Activated CD4-positive, alpha-beta T cell treated with anti-CD3 and anti-CD28 coated beads, Interleukin-2, Interleukin-6, amounts not matched to agents 100 ng/mL and 50 ng/mL, durations not matched to agents 16 hours and 8 hours (primary cell): ENCODE results near the gene PLEKHM3.

ENCODE experiments used
- DNase-seq: peaks from one replicate; pipeline ENCODE4 v3.0.0-alpha.2; 2020

The PLEKHM3 gene

DNA sequence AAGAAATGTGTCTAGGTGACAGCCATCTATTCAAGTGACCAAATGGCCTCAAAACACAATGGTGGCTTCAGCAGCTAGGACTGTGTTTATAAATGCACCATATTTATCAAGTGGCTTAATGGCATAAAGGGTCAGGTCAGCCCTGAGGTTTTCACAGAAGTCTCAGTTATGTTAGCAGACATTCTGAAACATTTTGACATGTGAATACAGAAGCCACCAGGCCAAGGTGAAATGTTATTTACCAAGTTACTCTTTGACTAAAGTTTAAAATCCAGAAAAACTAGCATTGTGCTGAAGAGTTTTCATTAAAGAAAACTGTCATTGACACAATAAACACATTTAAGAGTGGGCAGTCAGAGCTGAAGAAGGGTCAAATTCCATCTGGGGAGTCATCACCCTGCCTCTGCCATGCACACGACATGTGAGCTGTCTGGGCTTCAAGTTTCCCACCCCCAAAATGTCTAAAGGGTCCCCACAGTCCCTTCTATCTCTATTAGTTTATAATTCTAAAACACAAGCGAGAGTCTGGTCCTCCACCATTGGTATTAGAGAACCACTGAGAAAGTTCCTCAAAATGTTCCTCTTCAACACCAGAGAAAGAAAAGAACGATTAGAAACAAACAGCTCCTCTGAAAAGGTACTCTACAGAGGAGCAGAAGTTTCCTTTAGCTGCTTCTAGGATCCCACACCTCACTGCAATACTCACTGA lies 178.1 kb downstream of the PLEKHM3 start:
- DNase-seq = no peak

DNA sequence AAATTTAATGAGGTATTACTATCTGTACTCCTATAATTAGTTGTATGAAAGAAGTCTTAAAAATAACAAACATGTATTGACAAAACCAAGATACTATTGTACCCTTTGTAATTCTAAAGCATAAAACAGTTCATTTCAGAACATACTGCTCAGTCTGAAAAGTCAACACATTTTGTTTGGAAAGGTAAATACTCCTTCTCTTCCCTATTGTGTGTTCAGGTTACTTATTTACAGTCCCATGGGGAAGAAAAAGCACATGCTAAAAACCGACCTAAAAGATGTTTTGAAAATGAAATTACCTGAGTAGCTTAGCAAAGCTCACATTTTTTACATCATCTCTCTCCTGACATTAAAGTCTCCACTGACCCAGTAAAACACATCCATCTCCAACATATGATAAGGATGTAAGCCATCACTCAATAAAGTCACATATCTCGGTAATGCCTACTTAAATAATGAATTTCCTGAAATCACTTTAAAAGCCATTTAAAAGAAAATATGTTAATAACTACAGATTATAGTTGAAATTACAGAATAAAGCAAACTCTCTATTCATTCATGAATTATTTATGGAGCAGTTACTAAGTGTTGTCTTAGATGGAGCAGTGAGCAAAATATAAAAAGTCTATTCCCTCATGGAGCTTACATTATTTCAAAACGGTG lies 180.0 kb downstream of the PLEKHM3 start:
- DNase-seq = no peak

DNA sequence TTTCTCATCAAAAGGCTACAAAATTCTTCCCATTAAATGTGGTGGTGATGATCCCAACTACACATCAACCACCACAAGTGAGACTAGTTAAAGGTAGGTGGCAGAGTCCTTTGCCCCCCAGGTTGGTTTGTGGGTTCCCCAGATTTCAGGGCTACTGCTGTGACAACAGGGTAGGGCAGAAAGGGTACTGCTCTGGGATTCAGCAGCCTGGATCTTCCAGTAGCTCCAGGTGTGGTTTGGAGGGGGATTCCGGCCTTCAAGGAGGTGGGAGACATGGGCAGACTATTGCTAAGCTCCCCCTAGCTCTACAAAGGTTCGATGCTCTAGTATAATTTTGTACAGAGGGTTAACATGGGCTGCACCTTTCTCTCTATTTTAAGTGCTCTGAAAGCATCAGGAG lies 180.7 kb downstream of the PLEKHM3 start:
- no peak for DNase-seq

DNA sequence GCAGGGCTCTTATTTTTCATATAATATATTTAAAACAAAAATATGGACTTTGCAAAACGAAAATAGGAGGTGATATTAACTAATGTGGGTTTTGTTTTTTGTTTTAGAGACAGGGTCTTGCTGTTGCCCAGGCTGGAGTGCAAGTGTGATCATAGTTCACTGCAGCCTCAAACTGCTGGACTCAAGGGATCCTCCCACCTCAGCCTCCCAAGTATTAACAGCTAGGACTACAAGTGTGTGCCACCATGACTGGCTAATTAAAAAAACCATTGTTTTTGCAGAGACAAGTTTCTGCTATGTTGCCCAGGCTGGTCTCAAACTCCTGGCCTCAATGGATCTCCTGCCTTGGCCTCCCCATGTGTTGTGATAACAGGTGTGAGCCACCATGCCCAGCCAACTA lies 185.2 kb downstream of the PLEKHM3 start:
- no peak for DNase-seq

DNA sequence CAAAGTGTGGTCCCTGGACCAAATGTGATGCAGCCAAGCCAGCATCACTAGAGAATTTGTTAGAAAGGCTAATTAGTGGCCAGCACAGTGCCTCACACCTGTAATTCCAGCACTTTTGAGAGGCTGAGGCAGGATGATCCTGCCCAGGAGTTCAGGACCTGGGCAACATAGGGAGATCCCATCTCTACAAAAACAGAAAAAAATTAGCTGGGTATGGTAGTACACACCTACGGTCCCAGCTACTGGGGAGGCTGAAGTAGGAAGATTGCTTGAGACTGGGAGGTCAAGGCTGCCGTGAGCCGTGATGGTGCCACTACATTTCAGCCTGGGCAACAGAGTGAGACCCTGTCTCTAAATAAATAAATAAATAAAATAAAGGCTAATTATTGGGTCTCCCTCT lies 185.8 kb downstream of the PLEKHM3 start:
- no peak for DNase-seq

DNA sequence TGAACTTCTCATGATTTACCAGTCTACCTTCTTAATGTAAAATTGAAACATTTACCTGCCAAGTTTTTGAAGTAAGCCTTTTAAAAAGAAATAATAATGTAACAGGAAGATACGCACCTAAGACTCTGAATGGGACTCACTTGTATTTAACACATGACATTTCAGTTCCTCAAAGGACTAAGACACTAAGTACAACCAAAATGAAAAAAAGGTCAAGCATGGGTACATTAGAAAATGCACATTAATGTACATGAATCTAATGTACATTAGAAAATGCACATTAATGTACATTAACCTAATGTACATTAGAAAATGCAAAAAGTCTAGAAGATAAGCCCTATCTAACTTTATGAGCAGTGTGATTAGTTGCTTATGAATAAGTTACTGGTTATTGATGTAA lies 186.3 kb downstream of the PLEKHM3 start:
- no peak for DNase-seq

DNA sequence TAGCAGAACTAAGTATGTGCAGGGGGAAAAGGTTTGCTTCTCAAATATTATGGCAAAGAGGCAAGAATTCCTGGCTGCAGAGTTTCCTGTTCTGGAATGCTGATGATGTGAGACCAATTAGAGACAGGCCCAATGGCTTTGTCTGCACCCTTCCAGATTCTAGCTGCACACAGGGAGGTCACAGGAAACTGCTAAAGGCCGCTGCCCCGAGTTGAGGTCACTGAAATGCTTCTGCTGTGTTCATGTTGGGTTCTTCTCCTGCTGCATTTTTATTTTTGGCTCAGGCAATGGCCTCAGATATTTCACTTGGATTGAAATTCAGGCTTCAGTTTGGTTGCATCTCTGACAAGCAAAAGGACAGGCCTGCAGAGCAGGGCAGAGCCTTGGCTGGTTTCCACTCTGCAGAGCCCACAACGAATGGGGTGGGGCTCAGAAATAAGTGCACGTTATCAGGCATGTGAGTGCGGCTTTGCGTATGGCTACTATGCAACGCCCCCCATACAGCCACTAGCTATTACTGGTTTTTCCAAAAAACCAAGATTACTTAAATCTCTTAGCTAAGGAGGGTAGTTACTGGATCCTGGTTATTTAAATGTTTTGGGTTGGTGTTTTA lies 188.7 kb downstream of the PLEKHM3 start:
- DNase-seq = no peak

DNA sequence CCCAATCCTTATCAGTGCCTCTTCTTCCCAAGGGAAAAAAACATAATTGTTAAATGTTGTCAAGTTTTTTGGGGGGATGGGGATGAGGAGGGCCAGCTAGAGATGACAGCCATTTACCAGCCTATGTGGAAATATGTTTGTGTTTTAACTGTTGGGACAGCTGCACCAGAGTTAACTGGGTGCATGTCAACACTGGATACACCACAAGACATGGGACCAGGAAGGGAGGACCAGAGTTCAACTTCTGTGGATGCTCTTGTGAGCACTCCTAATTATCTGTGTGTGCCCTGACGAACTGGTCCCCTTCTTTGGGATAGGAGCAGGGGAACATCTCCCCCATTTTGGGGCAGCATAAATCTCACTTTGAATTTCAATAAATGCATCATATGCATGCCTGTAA lies 189.5 kb downstream of the PLEKHM3 start:
- DNase-seq = no peak

DNA sequence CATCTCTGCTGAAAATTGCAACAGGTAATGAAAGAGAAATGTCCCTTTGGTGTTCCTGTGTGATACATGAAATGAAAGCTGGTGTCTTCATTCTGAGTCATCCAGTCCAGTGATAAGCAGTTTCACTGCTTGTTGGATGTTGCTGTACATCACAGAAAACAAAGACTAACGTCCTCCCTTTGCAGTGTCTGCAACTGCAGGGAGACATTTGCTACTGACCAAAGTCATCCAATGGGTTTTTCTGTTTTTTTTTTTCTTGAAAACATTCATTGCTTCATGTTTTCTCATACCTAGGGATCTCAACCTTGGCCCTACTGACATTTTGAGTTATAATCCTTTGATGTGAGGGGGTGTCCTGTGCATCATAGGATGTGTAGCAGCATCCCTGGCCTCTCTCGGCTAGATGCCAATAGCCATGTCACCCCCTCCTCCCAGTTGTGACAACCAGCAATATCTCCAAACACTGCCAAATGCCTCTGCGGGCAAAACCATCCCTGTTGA lies 192.0 kb downstream of the PLEKHM3 start:
- DNase-seq = peak; percentile 67

DNA sequence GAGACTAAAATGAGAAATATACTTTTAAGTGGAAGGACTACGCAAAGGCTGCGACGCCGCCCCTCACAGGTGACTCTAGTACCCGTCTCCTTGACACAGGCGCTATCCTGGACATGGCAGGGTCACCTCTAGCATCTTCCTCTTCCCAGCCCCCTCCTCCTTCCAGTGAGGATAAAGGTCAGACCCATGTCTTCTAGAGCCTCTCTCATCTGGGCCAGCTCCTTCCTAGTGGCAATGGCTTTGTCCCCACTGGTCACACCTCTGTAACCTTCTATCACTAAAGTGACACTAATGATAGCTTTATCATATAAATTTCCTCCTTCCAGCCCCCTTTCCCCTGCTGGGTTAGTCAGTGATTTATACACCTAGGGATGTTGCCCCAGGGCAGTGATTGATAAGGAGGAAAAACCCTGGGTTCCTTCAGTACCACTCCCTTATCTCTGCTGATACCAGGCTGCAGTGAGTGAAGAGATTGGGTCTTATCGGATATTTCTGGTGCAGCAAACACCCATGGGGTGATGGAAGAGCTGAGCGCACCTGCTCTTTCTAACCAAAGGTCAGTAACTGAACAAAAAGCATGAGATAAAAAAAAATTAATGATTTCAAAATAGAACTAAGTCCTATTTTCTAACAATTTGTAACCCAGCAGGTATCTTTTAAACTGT lies 193.6 kb downstream of the PLEKHM3 start:
- DNase-seq = no peak

DNA sequence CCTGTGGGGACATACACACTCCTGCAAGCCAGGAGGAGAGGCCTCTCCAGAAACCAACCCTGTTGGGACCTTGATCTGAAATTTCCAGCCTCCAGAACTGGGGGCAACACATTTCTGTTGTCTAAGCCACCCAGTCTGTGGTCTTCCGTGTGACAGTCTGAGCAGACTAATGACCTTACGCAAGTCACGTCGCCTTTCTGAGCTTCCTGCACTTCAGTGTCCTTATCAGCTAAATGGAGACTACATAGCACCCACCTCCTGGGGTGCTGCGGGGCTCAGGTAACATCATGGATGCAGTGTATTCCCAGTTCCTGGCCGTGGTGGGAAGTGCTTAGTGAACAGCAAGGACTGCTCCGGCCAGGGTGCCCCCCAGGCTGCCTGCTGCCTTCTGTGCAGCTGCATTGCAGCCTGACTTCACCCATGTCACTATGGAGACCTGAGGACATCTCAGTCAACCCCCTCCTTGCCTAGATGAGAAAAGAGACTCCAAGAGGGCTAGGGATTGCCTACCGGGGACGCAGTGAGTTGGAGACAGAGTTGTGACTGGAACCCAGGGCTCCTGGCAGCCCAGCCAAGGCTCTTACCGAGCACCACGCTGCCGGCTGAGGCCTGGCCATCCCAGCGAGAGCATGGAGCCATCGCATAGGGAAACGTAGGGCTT lies 194.4 kb downstream of the PLEKHM3 start:
- DNase-seq = no peak

DNA sequence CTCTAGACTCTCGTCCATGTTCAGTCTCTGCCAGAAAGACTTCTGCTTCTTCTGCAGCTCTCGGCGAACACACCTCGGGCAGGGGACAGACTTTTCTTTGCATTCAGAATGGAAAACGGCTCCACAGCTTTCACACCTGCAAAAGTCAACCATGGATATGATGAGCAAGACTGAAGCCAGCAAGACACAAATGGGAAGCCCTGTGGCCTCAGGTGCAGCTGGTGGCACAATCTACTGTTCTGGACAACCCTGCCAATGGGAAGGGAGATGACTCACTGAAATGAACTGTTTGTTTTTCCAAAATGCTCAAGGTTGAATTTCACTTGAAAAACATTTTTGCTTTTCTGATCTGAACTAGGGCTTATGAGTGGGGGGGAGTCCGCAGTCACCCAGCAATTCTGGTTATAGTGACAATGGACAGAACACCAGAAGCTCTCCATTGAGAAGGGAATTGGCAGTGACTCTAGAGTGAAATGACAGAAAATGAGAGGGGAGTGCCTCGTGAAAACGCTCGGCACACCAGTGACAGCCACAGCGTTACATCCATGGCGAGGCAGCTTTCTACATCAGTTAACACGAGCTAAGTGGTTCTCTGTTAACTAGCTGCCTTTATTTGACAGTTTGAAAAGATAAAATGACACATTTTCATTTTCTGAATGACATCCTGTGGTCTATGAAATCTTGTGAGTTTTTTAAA lies 196.8 kb downstream of the PLEKHM3 start:
- peak; percentile 15 for DNase-seq

DNA sequence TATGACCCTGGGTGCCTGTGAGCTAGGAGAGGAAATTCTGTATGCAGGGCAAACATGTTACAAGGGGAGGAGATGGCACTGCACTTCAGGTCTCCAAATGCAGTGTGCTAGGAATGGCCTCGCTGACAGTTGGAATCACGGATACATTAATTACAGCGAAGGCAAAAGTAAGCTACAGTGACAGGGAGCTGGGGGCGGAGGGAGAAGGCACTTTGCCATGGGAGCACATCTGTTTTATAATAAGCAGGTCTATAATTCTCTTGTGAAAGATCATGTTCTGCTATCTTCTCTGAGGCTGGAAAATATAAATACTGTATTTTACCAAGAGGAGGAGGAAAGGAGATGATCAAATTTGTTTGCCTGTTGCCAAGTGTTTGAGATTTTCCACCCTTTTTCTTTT lies 199.3 kb downstream of the PLEKHM3 start:
- no peak for DNase-seq

DNA sequence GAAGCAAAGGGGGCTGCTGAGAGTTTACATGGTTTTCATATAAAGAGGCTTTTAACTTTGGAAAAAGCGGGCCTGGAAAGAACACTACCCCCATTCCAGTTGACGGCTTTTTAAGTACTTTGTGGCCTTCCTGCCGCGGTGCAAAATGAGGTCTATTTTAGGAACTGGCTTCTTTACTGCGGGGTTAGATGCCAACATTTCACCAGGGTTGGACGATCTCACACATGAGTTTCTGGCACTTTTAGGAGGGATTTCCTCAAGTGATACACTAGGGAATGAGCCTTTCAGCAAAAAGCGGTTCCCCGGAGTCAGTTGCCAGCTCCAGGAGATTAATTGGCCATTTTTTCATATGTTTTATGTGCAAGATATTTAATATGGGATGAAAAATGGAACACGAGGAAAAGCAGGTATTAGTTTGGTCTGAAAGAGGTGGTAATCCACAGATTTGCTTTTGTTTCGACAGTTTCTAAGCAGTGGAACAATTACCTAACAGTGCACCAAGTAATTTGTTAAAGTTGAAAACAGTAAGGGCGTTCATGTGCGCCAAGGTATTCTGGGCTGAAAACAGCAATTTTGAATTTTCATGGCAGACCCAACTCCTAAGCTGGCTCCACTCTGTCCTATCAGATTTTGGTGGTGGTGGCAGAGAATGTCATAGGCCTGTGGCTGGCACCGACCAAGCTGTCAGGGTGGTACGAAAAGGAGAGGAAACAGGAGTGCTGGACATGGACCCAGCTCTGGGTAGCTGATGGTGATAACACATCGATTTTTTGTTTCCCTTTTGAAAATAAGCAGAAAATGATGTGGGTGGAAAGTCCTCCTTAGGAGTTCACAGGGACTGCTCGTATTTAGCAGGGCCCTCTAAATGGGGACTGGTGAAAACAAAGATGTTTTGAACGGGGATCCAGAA lies 200.0 kb downstream of the PLEKHM3 start:
- no peak for DNase-seq

DNA sequence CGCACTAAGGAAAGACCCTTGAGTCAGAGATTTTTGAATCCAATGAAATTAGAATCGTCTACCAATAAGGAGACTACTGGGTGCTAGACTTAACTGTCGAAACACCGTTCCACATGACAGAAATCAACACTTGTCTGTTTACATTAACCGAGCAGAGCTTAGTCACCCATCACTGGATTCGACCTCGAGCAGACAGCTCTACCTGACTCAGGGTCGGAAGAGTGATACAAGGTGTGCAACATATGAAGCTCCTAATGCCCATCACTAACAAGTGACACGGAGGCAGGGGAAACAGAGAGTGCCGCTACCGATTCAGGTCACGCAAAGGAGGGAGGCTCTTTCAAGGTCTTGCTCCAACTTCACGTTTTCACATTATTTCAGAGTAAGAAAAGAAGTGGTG lies 201.5 kb downstream of the PLEKHM3 start:
- no peak for DNase-seq

DNA sequence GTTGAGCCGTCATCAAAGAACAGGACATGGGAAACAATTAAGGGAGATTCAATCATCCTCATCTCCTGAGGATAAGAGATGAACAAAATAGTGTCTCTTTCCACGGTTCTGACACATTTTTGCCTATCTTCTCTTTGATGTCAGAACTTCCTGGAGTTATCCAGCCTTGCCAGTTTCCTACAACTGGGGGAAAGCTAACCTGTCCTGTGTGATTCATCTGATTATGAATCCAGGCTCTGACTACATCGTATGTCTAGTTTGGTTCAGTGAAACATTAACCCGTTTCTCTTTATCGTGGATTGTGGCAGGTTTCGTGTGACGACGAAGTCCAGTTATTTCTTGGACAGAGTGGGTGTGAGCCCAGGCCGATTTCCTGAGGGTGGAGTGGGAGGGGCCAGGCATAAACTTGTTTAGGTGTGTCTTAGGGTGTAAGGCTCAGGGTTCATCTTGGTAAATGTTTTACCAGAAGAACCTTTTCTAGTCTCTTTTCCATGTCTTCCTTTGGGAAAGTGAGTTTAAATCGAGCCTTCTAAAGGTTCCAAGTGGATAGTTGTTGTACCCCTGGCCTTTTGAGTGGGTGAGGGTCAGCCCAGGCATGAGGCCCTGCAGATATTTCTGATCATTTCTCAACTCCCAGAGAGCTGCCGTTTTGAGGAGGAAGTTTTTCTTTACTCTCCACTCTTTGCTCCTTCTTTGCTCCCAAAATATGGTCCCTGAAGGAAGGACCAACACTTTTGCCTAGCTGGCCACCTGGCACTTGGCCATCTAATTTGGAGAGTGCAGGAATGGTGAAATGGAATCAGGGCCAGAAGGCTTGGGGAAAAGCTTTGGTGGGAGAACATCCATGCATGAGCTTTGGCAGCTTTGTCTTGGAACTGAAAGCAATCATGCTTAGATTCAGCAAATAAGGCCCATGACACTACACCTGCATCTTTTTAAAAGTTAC lies 205.2 kb downstream of the PLEKHM3 start:
- DNase-seq = no peak

DNA sequence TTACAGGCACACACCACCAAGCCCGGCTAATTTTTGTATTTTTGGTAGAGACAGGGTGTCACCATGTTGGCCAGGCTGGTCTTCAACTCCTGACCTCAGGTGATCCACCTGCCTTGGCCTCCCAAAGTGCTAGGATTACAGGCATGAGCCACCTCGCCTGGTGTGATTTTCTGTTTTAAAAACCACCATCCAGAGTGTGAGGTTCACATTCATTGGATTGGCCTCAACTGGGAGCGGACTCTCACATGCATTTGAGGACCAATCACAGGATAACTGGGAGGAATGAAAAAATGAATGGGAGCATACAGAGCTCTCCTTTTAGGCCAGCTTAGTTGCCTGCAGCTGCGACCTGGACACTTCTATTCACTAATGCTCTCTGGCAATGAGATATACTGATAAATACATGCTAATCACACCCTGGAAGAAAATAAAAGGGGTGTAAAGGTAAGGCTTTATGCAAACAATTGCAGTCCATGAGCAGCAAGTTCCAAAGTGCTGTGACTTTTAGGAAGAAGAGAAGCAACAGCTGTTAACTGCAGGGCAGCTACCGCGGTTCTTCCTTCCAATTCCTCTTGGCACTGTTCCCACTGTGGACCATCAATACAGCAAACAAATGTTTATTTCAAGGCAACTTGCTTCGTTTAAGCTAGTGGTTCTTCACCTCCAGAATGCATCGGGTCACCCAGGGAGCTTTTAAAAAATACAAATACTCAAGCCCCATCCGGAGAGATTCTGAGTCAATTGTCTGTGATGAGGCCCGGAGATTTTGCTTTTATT lies 206.1 kb downstream of the PLEKHM3 start:
- DNase-seq = no peak

DNA sequence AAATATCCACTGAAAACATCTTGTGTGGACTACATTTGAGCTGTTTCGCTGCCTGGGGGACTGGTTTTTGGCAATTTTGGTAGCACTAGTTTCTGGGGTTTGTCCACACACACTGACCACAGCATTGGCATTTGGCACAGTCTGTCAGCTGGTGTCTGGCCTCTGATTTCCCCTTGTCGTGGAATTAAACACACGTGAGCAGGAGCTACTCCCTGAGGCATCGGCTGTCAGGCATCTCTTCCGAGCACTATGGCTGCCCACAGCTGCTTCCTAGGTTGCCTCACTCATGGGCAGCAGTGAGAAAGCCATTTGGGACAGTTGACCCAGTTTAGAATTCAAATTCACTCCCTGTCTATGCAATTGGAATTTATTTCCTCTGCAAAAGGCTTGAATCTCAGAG lies 208.8 kb downstream of the PLEKHM3 start:
- DNase-seq = no peak

DNA sequence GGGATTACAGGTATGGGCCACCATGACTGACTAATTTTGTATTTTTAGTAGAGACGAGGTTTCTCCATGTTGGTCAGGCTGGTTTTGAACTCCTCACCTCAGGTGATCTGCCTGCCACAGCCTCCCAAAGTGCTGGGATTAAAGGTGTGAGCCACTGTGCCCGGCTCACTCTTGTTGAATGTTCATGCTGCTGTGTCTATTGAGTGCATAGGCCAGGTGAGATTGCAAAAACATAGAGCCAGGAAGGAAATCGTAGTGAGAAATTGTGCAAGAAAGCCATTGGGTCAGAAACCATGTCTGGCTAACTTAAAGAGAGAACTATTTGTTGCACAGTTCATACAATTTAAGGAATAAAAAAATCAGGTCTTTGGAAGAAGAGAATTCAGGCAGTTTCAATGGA lies 210.1 kb downstream of the PLEKHM3 start:
- no peak for DNase-seq
